Renal pelvis (tissue), 4 donors: ENCODE measurements around the gene PAMR1. TPM values are rescaled to one million over a fixed set of nuclear protein-coding genes. Genes with fewer than 3 reads are reported as not detected.
A peak's percentile ranks its signal among the peaks of the same experiment; 100 is the strongest.

Source experiments
- DNase-seq: peaks from one replicate; pipeline ENCODE4 v3.0.0-alpha.2; 2013
- polyA plus RNA-seq, 3 donors: library from polyadenylated mRNA; unstranded; fragments of 120-200 nt; gene quantifications; one replicate each; pipeline ENCODE4 v1.2.1, GENCODE V29; 2013; ENCODE audit not compliant: insufficient read length in 3 of 3

Gene PAMR1
- polyA plus RNA-seq, 3 donors: 3.8 to 9.4 (median 5.9) TPM

GRCh38 chr11:35407041-35407440 is 118.4 kb downstream of the PAMR1 start:
- DNase-seq: no peak

DNA sequence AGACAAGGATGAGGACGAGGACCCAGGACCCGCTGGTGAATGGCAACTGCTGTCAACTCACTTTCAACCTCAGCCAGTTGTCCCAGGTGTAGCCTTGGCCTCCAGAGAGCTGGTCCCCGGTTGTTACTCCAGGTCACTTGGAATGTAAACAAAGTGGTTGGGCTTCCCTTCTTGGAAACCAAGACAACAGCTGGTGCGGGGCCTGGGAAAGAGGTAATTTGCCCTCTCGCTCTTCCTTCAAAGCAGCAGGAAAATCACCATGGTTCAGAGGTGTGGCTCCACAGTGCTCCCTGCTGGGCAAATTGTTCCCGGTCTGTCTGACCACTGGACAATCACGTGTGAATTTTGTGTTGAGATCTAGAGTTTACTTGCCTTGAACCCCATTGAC is 121.0 kb downstream of the PAMR1 start:
- no peak for DNase-seq

DNA sequence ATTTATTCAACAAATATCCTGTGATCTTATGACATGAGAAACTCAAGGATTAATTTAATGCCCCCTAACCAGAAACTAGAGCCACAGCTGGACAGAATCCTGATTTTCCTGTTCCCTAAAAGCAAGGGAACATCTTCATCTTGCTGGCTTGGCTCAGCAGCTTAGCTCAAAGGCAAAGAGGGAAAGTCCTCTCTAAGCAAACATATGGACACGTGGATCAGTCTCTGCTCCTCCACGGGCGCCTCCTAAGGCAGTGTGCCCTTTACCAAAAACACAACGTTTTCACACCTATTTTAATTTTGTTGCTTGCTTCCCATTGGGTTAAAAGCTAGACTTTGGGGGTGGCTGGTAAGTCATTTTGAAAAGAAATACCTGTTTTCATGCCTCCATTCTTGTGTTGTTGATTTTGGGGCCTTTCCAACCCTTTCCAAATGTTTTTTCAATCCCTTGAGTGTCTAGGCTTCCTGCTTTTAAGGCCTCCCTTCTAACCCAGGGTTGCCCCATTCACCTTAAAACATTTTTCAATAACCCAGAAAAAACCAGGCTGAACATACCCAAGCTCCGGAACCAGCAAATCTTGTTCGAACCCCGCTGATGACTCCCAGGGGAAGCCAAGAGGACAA is 121.5 kb downstream of the PAMR1 start:
- DNase-seq: no peak

GRCh38 chr11:35402751-35403660 is 122.4 kb downstream of the PAMR1 start:
- DNase-seq: no peak

DNA sequence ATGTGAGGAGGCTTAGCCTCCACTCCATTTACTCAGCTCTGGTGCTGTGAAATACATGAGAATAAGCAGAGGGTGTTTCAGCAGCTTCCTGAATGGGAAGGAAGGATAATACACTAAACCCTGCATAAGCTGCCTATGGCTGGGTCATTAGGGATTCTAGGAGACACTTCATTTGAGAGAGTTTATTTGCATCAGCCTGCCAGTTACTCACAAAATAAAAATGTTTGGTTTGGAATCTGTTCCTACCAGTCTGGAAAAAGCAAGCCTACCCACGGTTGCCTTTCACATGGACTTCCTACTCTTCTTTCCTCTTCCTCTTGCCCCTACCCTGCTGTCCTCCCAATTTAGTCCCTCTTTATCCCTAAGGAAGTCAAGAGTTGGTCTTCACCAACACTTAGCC is 126.5 kb downstream of the PAMR1 start:
- no peak for DNase-seq

DNA sequence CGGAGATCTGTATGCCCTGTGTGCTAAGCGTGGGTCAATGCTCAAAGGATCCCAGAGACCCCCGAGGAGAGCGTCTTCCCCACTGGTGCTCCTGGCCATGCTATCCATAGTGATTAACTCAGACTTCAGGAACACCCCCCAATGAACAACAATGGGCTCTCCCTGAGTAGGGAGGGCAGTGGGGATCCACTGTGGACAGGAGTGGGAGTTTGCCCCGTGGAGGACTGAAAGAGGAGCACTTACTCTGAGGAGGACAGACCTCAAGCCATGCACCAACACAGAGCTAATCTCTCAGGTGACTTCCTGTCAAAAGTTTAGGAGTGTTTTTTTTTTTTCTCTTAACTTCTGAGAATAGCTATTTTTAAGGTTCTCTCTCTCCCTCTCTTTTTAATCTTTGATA is 130.5 kb downstream of the PAMR1 start:
- no peak for DNase-seq

DNA sequence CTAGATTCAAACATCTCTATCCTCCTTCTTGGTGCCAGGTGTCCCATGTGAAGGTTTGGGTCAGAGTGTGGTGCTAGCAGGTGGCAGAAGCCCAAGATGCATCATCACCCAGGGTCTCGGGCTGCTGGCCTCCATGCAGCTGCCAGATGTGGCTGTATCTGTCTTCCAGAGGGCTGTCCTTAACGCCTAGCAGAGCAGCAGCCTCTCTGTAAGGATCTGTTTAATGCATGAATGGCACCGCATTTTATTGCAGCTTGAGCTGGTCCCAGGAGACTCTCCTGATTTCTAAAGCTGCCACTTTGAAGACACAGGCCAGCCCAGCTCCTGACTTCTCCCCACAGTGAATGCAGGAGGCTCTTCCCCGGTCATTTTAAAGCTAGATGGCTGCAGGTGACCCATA is 132.3 kb downstream of the PAMR1 start:
- DNase-seq: no peak

- peak; percentile 64 for DNase-seq
Measured at GRCh38 chr11:35391922-35392688, 133.3 kb downstream of the PAMR1 start.

GRCh38 chr11:35390737-35391682 is 134.4 kb downstream of the PAMR1 start:
- DNase-seq: no peak

DNA sequence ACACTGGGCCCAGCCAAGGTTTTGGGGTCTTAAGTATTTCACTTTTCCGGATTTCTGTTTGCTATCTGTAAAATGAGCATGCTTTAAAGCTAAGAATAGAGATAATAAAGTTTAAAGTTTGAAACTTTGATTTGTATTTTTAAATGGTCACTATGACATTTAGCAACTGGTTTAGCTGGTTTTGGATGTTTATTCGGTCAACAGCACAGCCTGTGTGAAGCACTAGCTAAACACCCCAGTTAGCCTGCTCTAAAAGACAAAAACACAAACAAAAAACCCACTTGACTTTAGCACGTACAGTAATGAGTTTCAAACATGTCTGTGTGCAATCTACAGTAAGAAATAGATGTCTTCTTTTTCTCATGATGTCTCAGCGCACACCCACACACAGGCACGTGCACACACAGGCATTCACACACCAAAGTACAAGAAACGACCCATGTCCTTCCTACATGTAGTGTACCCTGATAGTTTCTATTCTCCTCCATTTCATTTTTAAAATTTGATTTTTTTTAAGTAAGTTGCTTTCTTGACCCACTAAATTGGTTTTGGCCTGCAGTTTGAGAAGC is 135.4 kb downstream of the PAMR1 start:
- DNase-seq: no peak

GRCh38 chr11:35389112-35389511 is 136.3 kb downstream of the PAMR1 start:
- DNase-seq: no peak

- DNase-seq: no peak
Measured at GRCh38 chr11:35388061-35388460, 137.4 kb downstream of the PAMR1 start.

GRCh38 chr11:35387111-35387982 is 138.1 kb downstream of the PAMR1 start:
- no peak for DNase-seq

DNA sequence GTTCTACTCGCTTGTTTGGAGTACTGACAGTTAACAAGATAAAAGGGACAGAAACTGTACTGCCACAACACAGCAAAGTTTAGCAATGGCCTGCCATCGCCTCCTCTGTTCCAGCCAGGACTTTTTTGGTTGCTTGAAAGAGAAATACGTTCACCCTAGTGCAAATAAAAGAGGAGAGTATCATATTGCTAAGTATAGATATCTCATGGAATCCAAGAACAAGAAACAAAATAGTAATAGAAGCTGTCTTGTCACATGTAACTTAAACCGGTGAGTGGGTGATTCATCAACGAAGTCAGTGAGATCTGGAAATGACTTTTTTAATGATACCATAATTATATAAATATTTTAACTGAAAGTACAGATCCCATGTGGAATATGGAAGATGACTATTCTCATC is 141.5 kb downstream of the PAMR1 start:
- DNase-seq: no peak

Other genes starting within 250 kb of the PAMR1 start
- gene SLC1A2, start 106.1 kb downstream of the PAMR1 start, polyA plus RNA-seq: under 1 TPM; 0.44 to 0.61 (median 0.52) TPM
- gene FJX1, start 92.8 kb upstream of the PAMR1 start, polyA plus RNA-seq: 10 to 100 TPM; 17.6 to 25.3 (median 19.5) TPM
- gene TRIM44, start 137.2 kb upstream of the PAMR1 start, polyA plus RNA-seq: 100 to 1,000 TPM in 1 of 3 donors, 10 to 100 TPM in 2; 85.2 to 100 (median 91.3) TPM